Measurements from ENCODE around the gene KMT5C.

KMT5C gene

GRCh38 chr19:55389386-55390317, 50.0 kb downstream of the KMT5C start:
- DNase-seq = no peak

- DNase-seq = no peak
These were observed 50.8 kb downstream of the KMT5C start for GRCh38 chr19:55390461-55390880.

GRCh38 chr19:55391191-55391670, 51.6 kb downstream of the KMT5C start:
- DNase-seq = no peak

- DNase-seq = no peak
These were observed 52.3 kb downstream of the KMT5C start for GRCh38 chr19:55391702-55392615.

GRCh38 chr19:55392820-55393761, 53.4 kb downstream of the KMT5C start:
- DNase-seq = no peak

Data from activated CD4-positive, alpha-beta T cell treated with anti-CD3 and anti-CD28 coated beads, Interleukin-2, amount 50 U/mL, for 1 hour (primary cell).